SK-N-SH (cell line): ENCODE data around the gene DEPDC5. TPM values are rescaled to one million over a fixed set of nuclear protein-coding genes. Genes with fewer than 3 reads are reported as not detected.

Source experiments
- CTCF ChIA-PET: fragments of 300-600, 350-600 bp; formaldehyde crosslinking; extraction: SDS; loops from one replicate; lab custom pipeline; 2021; lab: Yijun Ruan, JAX
- POLR2A ChIA-PET: fragments of 350-600 bp; sonication (Branson Sonifier 250); formaldehyde crosslinking; extraction: SDS; loops from one replicate; lab custom pipeline; 2020; ENCODE audit warnings: antibody characterized with exemption, inconsistent platforms; lab: Yijun Ruan, JAX
- DNase-seq: peaks from one replicate; pipeline ENCODE4 v3.0.0; 2012
- H2AFZ ChIP-seq: fragments of 200-600 bp; sonication (generic); 2 replicates; pipeline ENCODE4 v1.8.1; 2016; ENCODE audit warnings: antibody characterized with exemption, mild to moderate bottlenecking, low read depth
- H3F3A ChIP-seq: fragments of 200-600 bp; sonication (generic); replicated peaks from 2 replicates; pipeline ENCODE3; 2016; ENCODE audit warnings: antibody characterized with exemption, mild to moderate bottlenecking; ENCODE audit not compliant: insufficient read depth
- H3K27ac ChIP-seq, 2 experiments: fragments of 200-500 bp in 1 of 2; fragments of 200-600 bp in 1 of 2; sonication (Bioruptor generic) in 1 of 2; sonication (generic), shearing (Covaris generic) in 1 of 2; 2 replicates each; pipeline versions ENCODE4 v1.5.1 to v1.6.1; 2014 to 2016; ENCODE audit warnings: low read depth in 2 of 2, inconsistent platforms in 1 of 2, low read length in 1 of 2, mild to moderate bottlenecking in 1 of 2, mixed read lengths in 1 of 2
- H3K27me3 ChIP-seq: fragments of 200-600 bp; sonication (generic), shearing (Covaris generic); 2 replicates; pipeline ENCODE4 v1.6.1; 2016; ENCODE audit warnings: mixed run types; ENCODE audit not compliant: insufficient read depth
- H3K36me3 ChIP-seq, 2 experiments: fragments of 200-500 bp in 1 of 2; fragments of 200-600 bp in 1 of 2; sonication (Bioruptor generic) in 1 of 2; sonication (generic) in 1 of 2; replicated peaks in 1 of 2; 2 replicates each; pipeline versions ENCODE3 to v1.5.1; 2014 to 2016; ENCODE audit warnings: low read length in 1 of 2, mild to moderate bottlenecking in 1 of 2; ENCODE audit not compliant: insufficient read depth in 2 of 2, control insufficient read depth in 1 of 2
- H3K4me1 ChIP-seq, 2 experiments: fragments of 200-500 bp in 1 of 2; fragments of 200-600 bp in 1 of 2; sonication (Bioruptor generic) in 1 of 2; sonication (generic), shearing (Covaris generic) in 1 of 2; 2 replicates each; pipeline versions ENCODE4 v1.5.1 to v1.6.1; 2014 to 2016; ENCODE audit warnings: low read depth in 1 of 2, low read length in 1 of 2, mixed run types in 1 of 2; ENCODE audit not compliant: insufficient read depth in 2 of 2, control insufficient read depth in 1 of 2
- H3K4me2 ChIP-seq: fragments of 200-600 bp; sonication (generic), shearing (Covaris generic); 2 replicates; pipeline ENCODE4 v1.6.1; 2017; ENCODE audit warnings: mixed run types
- H3K4me3 ChIP-seq, 2 experiments: fragments of 200-500 bp in 1 of 2; fragments of 200-600 bp in 1 of 2; sonication (Bioruptor generic) in 1 of 2; sonication (generic), shearing (Covaris generic) in 1 of 2; 2 replicates each; pipeline versions ENCODE4 v1.5.1 to v1.8.1; 2014 to 2016; ENCODE audit warnings: low read depth in 2 of 2, inconsistent platforms in 1 of 2, low read length in 1 of 2, mild to moderate bottlenecking in 1 of 2, mixed read lengths in 1 of 2, moderate library complexity in 1 of 2
- H3K79me2 ChIP-seq: fragments of 200-600 bp; sonication (generic); 2 replicates; pipeline ENCODE4 v1.8.1; 2017; ENCODE audit warnings: mild to moderate bottlenecking; ENCODE audit not compliant: insufficient read depth
- H3K9ac ChIP-seq: fragments of 200-600 bp; sonication (generic); 2 replicates; pipeline ENCODE4 v1.6.1; 2017; ENCODE audit warnings: mixed run types
- H3K9me2 ChIP-seq: fragments of 200-600 bp; sonication (generic); 2 replicates; pipeline ENCODE4 v1.6.1; 2017; ENCODE audit warnings: mixed run types
- H3K9me3 ChIP-seq: fragments of 200-600 bp; sonication (generic); 2 replicates; pipeline ENCODE4 v1.6.1; 2017; ENCODE audit warnings: mixed run types, mild to moderate bottlenecking, moderate library complexity
- H4K20me1 ChIP-seq: fragments of 200-600 bp; sonication (generic); 2 replicates; pipeline ENCODE4 v1.6.1; 2017; ENCODE audit warnings: mild to moderate bottlenecking, mixed run types; ENCODE audit not compliant: insufficient read depth
- CHD2 ChIP-seq: fragments of 150-350 bp; IDR thresholded peaks from 2 replicates; pipeline ENCODE4 v1.6.1; 2018; ENCODE audit warnings: low read length; ENCODE audit not compliant: partially characterized antibody
- JUND ChIP-seq: IDR thresholded peaks from 2 replicates; pipeline ENCODE4 v1.4.0; 2012
- MEF2A ChIP-seq: IDR thresholded peaks from 2 replicates; pipeline ENCODE4 v1.4.0; 2012; ENCODE audit warnings: low read depth, borderline replicate concordance
- MXI1 ChIP-seq: IDR thresholded peaks from 2 replicates; pipeline ENCODE4 v1.6.1; 2012; ENCODE audit warnings: mild to moderate bottlenecking, low read depth, low read length, improper control_type of control experiment
- PBX3 ChIP-seq: IDR thresholded peaks from 2 replicates; pipeline ENCODE4; 2012
- RCOR1 ChIP-seq: fragments of 150-350 bp; IDR thresholded peaks from 2 replicates; pipeline ENCODE4 v1.6.1; 2017; ENCODE audit warnings: antibody characterized with exemption, low read length
- RFX5 ChIP-seq: IDR thresholded peaks from 2 replicates; pipeline ENCODE4 v1.6.1; 2012; ENCODE audit warnings: mild to moderate bottlenecking, improper control_type of control experiment, low read length
- SIN3A ChIP-seq: IDR thresholded peaks from 2 replicates; pipeline ENCODE4 v1.6.1; 2012; ENCODE audit warnings: low read depth, mild to moderate bottlenecking, low read length, moderate library complexity, borderline replicate concordance
- USF1 ChIP-seq: IDR thresholded peaks from 2 replicates; pipeline ENCODE4 v1.4.0; 2012; ENCODE audit warnings: low read depth, borderline replicate concordance
- ZBTB33 ChIP-seq: IDR thresholded peaks from 2 replicates; pipeline ENCODE4 v1.4.0; 2012; ENCODE audit warnings: low read depth, borderline replicate concordance
- WGBS: methylation state at CpG from one replicate; pipeline ENCODE4 v1.1.6; 2017; ENCODE audit warnings: low lambda C conversion rate; 5-methylcytosine and 5-hydroxymethylcytosine counted together
- polyA plus RNA-seq, 3 experiments: library from polyadenylated mRNA; depleted of rRNA; stranded (reverse); fragments of >200 nt; gene quantifications; 2 replicates each; pipeline ENCODE4 v1.2.3, GENCODE V29; 2012
- TF ChIP-seq, protein P1 (sequence below): fragments of 200-600 bp; sonication (generic); IDR thresholded peaks from 2 replicates; pipeline ENCODE4 v1.6.1; 2017; ENCODE audit warnings: antibody characterized with exemption, mild to moderate bottlenecking, moderate library complexity

The DEPDC5 gene
- polyA plus RNA-seq, 1 of the 3 experiments (the other 2 are of a cell fraction), result 7.8 TPM

DNA sequence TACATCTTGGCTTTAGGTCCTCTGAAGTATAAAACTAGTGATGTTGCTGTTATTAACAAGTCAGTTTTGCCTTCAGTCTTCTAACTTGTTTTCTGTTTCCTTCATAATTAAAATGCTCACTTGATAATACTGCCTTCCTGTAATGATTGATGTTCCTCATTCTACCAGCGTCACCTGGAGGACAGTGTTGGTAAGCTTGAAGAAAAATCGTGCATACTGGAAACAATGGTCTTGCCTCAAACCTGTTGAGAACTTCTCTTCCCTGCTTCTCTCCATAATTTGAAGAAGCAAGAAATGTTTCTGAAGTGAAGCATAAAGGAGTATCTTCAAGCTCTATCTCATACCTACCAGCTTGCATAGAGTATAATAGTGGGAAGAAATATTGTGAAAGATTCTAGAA lies 193.5 kb downstream of the DEPDC5 start (continued):
- TF ChIP-seq ZBTB33 (no peak), RCOR1 (no peak), USF1 (no peak), JUND (no peak), MXI1 (no peak), PBX3 (no peak), CHD2 (no peak)

GRCh38 chr22:31948002-31948401 lies 194.2 kb downstream of the DEPDC5 start:
- POLR2A ChIA-PET, result interaction anchor here (0.6 kb wide), 1 partner anchor 60 kb away, joined by 3 read pairs; no protein-coding TSS in a partner anchor
- H3K27ac ChIP-seq, result no peak overlapping the region
- H4K20me1 ChIP-seq, result peaks cover 74% of the 10 kb centered on the region

More at GRCh38 chr22:31948002-31948401, 194.2 kb downstream of the DEPDC5 start:
- peaks cover 26 to 34% of the 10 kb centered on the region in 2 experiments for H3K4me1 ChIP-seq
- no peak overlapping the region for H3K4me2 ChIP-seq
- H3K79me2 ChIP-seq, result peaks cover 84% of the 10 kb centered on the region
- H3K9me2 ChIP-seq, result no peaks in the 10 kb centered on the region
- H3K4me3 ChIP-seq, result no peak overlapping the region
- H2AFZ ChIP-seq, result no peak overlapping the region
- CTCF ChIA-PET, result interaction anchor here (0.8 to 4.3 kb wide), 6 partner anchors 10 to 129 kb away, joined by 3 to 17 read pairs (median 4); no protein-coding TSS in a partner anchor
- TF ChIP-seq RCOR1 (no peak), MEF2A (no peak), SIN3A (no peak), RFX5 (no peak)
- TF ChIP-seq, protein P1, sequence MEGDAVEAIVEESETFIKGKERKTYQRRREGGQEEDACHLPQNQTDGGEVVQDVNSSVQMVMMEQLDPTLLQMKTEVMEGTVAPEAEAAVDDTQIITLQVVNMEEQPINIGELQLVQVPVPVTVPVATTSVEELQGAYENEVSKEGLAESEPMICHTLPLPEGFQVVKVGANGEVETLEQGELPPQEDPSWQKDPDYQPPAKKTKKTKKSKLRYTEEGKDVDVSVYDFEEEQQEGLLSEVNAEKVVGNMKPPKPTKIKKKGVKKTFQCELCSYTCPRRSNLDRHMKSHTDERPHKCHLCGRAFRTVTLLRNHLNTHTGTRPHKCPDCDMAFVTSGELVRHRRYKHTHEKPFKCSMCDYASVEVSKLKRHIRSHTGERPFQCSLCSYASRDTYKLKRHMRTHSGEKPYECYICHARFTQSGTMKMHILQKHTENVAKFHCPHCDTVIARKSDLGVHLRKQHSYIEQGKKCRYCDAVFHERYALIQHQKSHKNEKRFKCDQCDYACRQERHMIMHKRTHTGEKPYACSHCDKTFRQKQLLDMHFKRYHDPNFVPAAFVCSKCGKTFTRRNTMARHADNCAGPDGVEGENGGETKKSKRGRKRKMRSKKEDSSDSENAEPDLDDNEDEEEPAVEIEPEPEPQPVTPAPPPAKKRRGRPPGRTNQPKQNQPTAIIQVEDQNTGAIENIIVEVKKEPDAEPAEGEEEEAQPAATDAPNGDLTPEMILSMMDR, result no peak
- 94% methylated on average over 8 of the region's 8 CpGs for WGBS
- peaks cover 30% of the 10 kb centered on the region for H3F3A ChIP-seq
- H3K9ac ChIP-seq, result no peak overlapping the region
- no peaks in the 10 kb centered on the region for H3K9me3 ChIP-seq
- no peak for DNase-seq
- H3K36me3 ChIP-seq, result peaks cover 29 to 41% of the 10 kb centered on the region in 2 experiments
- H3K27me3 ChIP-seq, result no peaks in the 10 kb centered on the region
